ENCODE data around the gene TSHZ2.

GRCh38 chr20:53362736-53363135 lies 390.6 kb downstream of the TSHZ2 start:
- no peak for TF ChIP-seq CTCF (IDR thresholded peaks at IDR 0.05)
- TF ChIP-seq POLR2AphosphoS5 (IDR thresholded peaks at IDR 0.05): no peak
